Esophagus muscularis mucosa (tissue), 3 donors: ENCODE results near the gene CD79A.

Experiments
- POLR2AphosphoS5 ChIP-seq, 2 donors: sonication (generic); formaldehyde crosslinking; IDR thresholded peaks; one replicate each; pipeline ENCODE4 v1.6.1; 2017; ENCODE audit warnings: antibody characterized with exemption in 2 of 2
- TF ChIP-seq, protein P1 (sequence below), 3 experiments: fragments of 200-600 bp in 2 of 3; fragments of 450-650 bp in 1 of 3; sonication (generic) in 2 of 3; IDR thresholded peaks; one replicate each; pipeline ENCODE4 v1.5.1; 2017 to 2019; ENCODE audit warnings: antibody characterized with exemption in 3 of 3, mild to moderate bottlenecking in 2 of 3, moderate library complexity in 1 of 3

DNA sequence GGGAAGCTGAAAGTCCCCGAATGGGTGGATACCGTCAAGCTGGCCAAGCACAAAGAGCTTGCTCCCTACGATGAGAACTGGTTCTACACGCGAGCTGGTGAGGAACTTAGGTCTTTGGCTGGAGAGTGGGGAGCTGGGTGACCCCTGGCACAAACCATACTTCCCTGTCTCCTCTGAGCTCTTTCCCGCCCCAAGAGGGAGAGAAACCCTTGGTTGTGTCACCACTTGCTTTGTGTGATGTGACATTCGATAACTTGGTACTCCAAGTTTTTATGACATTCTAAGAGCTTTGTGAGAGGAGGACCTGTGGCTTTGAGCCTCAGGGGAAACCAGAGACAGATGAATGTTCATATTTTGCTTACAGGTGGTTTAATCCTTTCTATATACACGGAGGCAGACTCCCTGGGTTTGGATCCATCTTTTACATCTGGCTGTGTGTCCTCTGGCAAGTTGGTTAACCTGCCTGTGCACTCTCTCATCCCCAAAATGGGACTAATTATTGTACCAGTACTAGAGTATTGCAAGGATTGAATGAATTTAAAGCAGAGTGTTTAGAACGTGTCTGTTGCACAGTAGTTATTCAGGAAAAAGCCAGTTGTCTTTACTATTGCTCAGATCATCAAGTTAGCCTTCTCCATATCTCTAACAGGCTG, 15.8 kb upstream of the CD79A start:
- TF ChIP-seq, protein P1, sequence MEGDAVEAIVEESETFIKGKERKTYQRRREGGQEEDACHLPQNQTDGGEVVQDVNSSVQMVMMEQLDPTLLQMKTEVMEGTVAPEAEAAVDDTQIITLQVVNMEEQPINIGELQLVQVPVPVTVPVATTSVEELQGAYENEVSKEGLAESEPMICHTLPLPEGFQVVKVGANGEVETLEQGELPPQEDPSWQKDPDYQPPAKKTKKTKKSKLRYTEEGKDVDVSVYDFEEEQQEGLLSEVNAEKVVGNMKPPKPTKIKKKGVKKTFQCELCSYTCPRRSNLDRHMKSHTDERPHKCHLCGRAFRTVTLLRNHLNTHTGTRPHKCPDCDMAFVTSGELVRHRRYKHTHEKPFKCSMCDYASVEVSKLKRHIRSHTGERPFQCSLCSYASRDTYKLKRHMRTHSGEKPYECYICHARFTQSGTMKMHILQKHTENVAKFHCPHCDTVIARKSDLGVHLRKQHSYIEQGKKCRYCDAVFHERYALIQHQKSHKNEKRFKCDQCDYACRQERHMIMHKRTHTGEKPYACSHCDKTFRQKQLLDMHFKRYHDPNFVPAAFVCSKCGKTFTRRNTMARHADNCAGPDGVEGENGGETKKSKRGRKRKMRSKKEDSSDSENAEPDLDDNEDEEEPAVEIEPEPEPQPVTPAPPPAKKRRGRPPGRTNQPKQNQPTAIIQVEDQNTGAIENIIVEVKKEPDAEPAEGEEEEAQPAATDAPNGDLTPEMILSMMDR (IDR thresholded peaks at IDR 0.05): no peak
- no peak for TF ChIP-seq POLR2AphosphoS5 (IDR thresholded peaks at IDR 0.05)
